SU-DHL-6 (cell line): Measurements from ENCODE around the gene SLC7A6.

Source experiments
- CTCF ChIP-seq: fragments of 200-600 bp; sonication (generic); IDR thresholded peaks from one replicate; pipeline ENCODE4 v1.5.1; 2017; ENCODE audit warnings: antibody characterized with exemption, mild to moderate bottlenecking, low read length, moderate library complexity; ENCODE audit not compliant: insufficient read depth, poor library complexity, severe bottlenecking
- EZH2phosphoT487 ChIP-seq: fragments of 200-600 bp; sonication (generic), shearing (Covaris generic); conservative IDR thresholded peaks from 2 replicates; pipeline ENCODE4 v1.6.1; 2018; ENCODE audit warnings: mild to moderate bottlenecking, antibody characterized with exemption, low read length, moderate library complexity, mixed read lengths

GRCh38 chr16:68233835-68234187 is 30.5 kb upstream of the SLC7A6 start:
- no peak for TF ChIP-seq CTCF
- no peak for TF ChIP-seq EZH2phosphoT487
